ENCODE results near the gene MAGI1. TPM values are rescaled to one million over a fixed set of nuclear protein-coding genes. Genes with fewer than 3 reads are reported as not detected.
"Not testable (repeated sequence)": the region's sequence is repeated elsewhere in the genome, so short reads cannot be mapped to it uniquely, and the experiment has no call there.

Gene MAGI1
- total and polyA plus RNA-seq, 5 donors = 15.8 to 38.3 (median 32.8) TPM

GRCh38 chr3:66066963-66067617 is 28.4 kb upstream of the MAGI1 start:
- no peak overlapping the region for H3K4me3 ChIP-seq (ENCODE audit: low read length)
- DNase-seq (no peak), ATAC-seq (no peak)
- H3K27ac ChIP-seq (ENCODE audit: low read length) = no peak overlapping the region
- H3K9me3 ChIP-seq (ENCODE audit: control insufficient read depth, low read length) = no peaks in the 10 kb centered on the region
- H3K27me3 ChIP-seq (ENCODE audit: control insufficient read depth, insufficient read depth) = no peaks in the 10 kb centered on the region
- no peaks in the 10 kb centered on the region for H3K4me1 ChIP-seq (ENCODE audit: control insufficient read depth, insufficient read depth, low read length)
- 76% methylated on average over 4 of the region's 4 CpGs for WGBS
- intact Hi-C loops (cut with DNase I) = no loop called here

GRCh38 chr3:66055289-66055688 is 16.6 kb upstream of the MAGI1 start:
- ATAC-seq = no peak
- H3K4me3 ChIP-seq (ENCODE audit: low read length) = no peak overlapping the region
- intact Hi-C loops (cut with DNase I) = no loop called here
- H3K27me3 ChIP-seq (ENCODE audit: control insufficient read depth, insufficient read depth) = no peaks in the 10 kb centered on the region
- no peak overlapping the region for H3K27ac ChIP-seq (ENCODE audit: low read length)
- DNase-seq = no peak
- WGBS = 61% methylated on average over 2 of the region's 2 CpGs
- no peaks in the 10 kb centered on the region for H3K9me3 ChIP-seq (ENCODE audit: control insufficient read depth, low read length)
- H3K4me1 ChIP-seq (ENCODE audit: control insufficient read depth, insufficient read depth, low read length) = no peaks in the 10 kb centered on the region

- DNase-seq = peak; percentile 49 to 78 (median 67)
- Histone ChIP-seq H3K4me3 (ENCODE audit: low read length) (no peak overlapping the region), H3K4me1 (ENCODE audit: control insufficient read depth, insufficient read depth, low read length) (no peaks in the 10 kb centered on the region), H3K27ac (ENCODE audit: low read length) (no peak overlapping the region), H3K9me3 (ENCODE audit: control insufficient read depth, low read length) (no peaks in the 10 kb centered on the region), H3K27me3 (ENCODE audit: control insufficient read depth, insufficient read depth) (no peaks in the 10 kb centered on the region)
- intact Hi-C loops (cut with DNase I) = no loop called here
- ATAC-seq = peak; percentile 91 to 92
- 65% methylated on average over 7 of the region's 7 CpGs for WGBS
Observed at GRCh38 chr3:66053550-66054094, 14.9 kb upstream of the MAGI1 start.

GRCh38 chr3:66052721-66053549 is 14.2 kb upstream of the MAGI1 start:
- ATAC-seq (peak; percentile 76 to 78), DNase-seq (no peak)
- Histone ChIP-seq H3K9me3 (ENCODE audit: control insufficient read depth, low read length) (no peaks in the 10 kb centered on the region), H3K4me1 (ENCODE audit: control insufficient read depth, insufficient read depth, low read length) (no peaks in the 10 kb centered on the region), H3K27ac (ENCODE audit: low read length) (no peak overlapping the region), H3K27me3 (ENCODE audit: control insufficient read depth, insufficient read depth) (no peaks in the 10 kb centered on the region), H3K4me3 (ENCODE audit: low read length) (no peak overlapping the region)
- intact Hi-C loops (cut with DNase I) = no loop called here
- 42% methylated on average over 2 of the region's 2 CpGs for WGBS

- 95% methylated on average over 2 of the region's 2 CpGs for WGBS
Observed at GRCh38 chr3:66050821-66051220, 12.1 kb upstream of the MAGI1 start.

GRCh38 chr3:66048051-66048395 is 9.3 kb upstream of the MAGI1 start:
- H3K4me3 ChIP-seq (ENCODE audit: low read length) = no peak overlapping the region
- no peaks in the 10 kb centered on the region for H3K4me1 ChIP-seq (ENCODE audit: control insufficient read depth, insufficient read depth, low read length)
- intact Hi-C loops (cut with DNase I) = no loop called here
- H3K9me3 ChIP-seq (ENCODE audit: control insufficient read depth, low read length) = no peaks in the 10 kb centered on the region
- DNase-seq (no peak), ATAC-seq (no peak)
- H3K27ac ChIP-seq (ENCODE audit: low read length) = no peak overlapping the region
- H3K27me3 ChIP-seq (ENCODE audit: control insufficient read depth, insufficient read depth) = no peaks in the 10 kb centered on the region

More at GRCh38 chr3:66050821-66051220, 12.1 kb upstream of the MAGI1 start:
- ATAC-seq (no peak), DNase-seq (no peak)
- Histone ChIP-seq H3K27me3 (ENCODE audit: control insufficient read depth, insufficient read depth) (no peaks in the 10 kb centered on the region), H3K9me3 (ENCODE audit: control insufficient read depth, low read length) (no peaks in the 10 kb centered on the region), H3K4me1 (ENCODE audit: control insufficient read depth, insufficient read depth, low read length) (no peaks in the 10 kb centered on the region), H3K4me3 (ENCODE audit: low read length) (no peak overlapping the region), H3K27ac (ENCODE audit: low read length) (no peak overlapping the region)
- intact Hi-C loops (cut with DNase I) = no loop called here

- DNase-seq (peak; percentile 63 to 65 (median 63)), ATAC-seq (peak; percentile 76 to 80)
- Histone ChIP-seq H3K4me3 (ENCODE audit: low read length) (no peak overlapping the region), H3K9me3 (ENCODE audit: control insufficient read depth, low read length) (no peaks in the 10 kb centered on the region), H3K4me1 (ENCODE audit: control insufficient read depth, insufficient read depth, low read length) (no peaks in the 10 kb centered on the region), H3K27me3 (ENCODE audit: control insufficient read depth, insufficient read depth) (no peaks in the 10 kb centered on the region), H3K27ac (ENCODE audit: low read length) (no peak overlapping the region)
- intact Hi-C loops (cut with DNase I) = no loop called here
- 27% methylated on average over 6 of the region's 6 CpGs for WGBS
Observed at GRCh38 chr3:66047311-66048050, 8.8 kb upstream of the MAGI1 start.

- intact Hi-C loops (cut with DNase I); DNase-seq; H3K9me3 ChIP-seq (ENCODE audit: control insufficient read depth, low read length); H3K4me3 ChIP-seq (ENCODE audit: low read length); H3K27me3 ChIP-seq (ENCODE audit: control insufficient read depth, insufficient read depth); H3K27ac ChIP-seq (ENCODE audit: low read length); ATAC-seq; H3K4me1 ChIP-seq (ENCODE audit: control insufficient read depth, insufficient read depth, low read length): not testable (repeated sequence)
- 88% methylated on average over 2 of the region's 2 CpGs for WGBS
Observed at GRCh38 chr3:66046321-66046720, 7.6 kb upstream of the MAGI1 start.

- H3K4me3 ChIP-seq (ENCODE audit: low read length) = no peak overlapping the region
- intact Hi-C loops (cut with DNase I) = no loop called here
- H3K4me1 ChIP-seq (ENCODE audit: control insufficient read depth, insufficient read depth, low read length) = no peaks in the 10 kb centered on the region
- DNase-seq (no peak), ATAC-seq (no peak)
- H3K27ac ChIP-seq (ENCODE audit: low read length) = no peak overlapping the region
- no peaks in the 10 kb centered on the region for H3K9me3 ChIP-seq (ENCODE audit: control insufficient read depth, low read length)
- H3K27me3 ChIP-seq (ENCODE audit: control insufficient read depth, insufficient read depth) = no peaks in the 10 kb centered on the region
Observed at GRCh38 chr3:66041828-66042227, 3.1 kb upstream of the MAGI1 start.

GRCh38 chr3:66041116-66041515 is 2.4 kb upstream of the MAGI1 start:
- intact Hi-C loops (cut with DNase I) = no loop called here
- H3K27ac ChIP-seq (ENCODE audit: low read length) = no peak overlapping the region
- WGBS = 63% methylated on average over 1 of the region's 1 CpG
- H3K4me1 ChIP-seq (ENCODE audit: control insufficient read depth, insufficient read depth, low read length) = peaks cover 2% of the 10 kb centered on the region
- ATAC-seq (no peak), DNase-seq (no peak)
- H3K27me3 ChIP-seq (ENCODE audit: control insufficient read depth, insufficient read depth) = no peaks in the 10 kb centered on the region
- H3K4me3 ChIP-seq (ENCODE audit: low read length) = no peak overlapping the region
- H3K9me3 ChIP-seq (ENCODE audit: control insufficient read depth, low read length) = no peaks in the 10 kb centered on the region

- Histone ChIP-seq H3K27ac (ENCODE audit: low read length) (peak overlapping the region; percentile 82), H3K9me3 (ENCODE audit: control insufficient read depth, low read length) (no peaks in the 10 kb centered on the region), H3K4me3 (ENCODE audit: low read length) (peak overlapping the region; percentile 79), H3K4me1 (ENCODE audit: control insufficient read depth, insufficient read depth, low read length) (peaks cover 4% of the 10 kb centered on the region), H3K27me3 (ENCODE audit: control insufficient read depth, insufficient read depth) (no peaks in the 10 kb centered on the region)
- DNase-seq = peak; percentile 75 to 88 (median 85)
- WGBS = under 1% methylated on average over 20 of the region's 20 CpGs
- intact Hi-C loops (cut with DNase I) = loop anchor here in 3 of 4 donors (5.0 to 10.0 kb wide), 8 partner anchors 75 to 255 kb away; no protein-coding TSS in a partner anchor
- peak; percentile 48 to 64 for ATAC-seq
Observed at GRCh38 chr3:66039590-66039887, 821 bp upstream of the MAGI1 start.

Measured in right cardiac atrium (tissue), 5 donors.